Thyroid gland (tissue), 4 donors: ENCODE data around the gene SEMA7A. TPM values are rescaled to one million over a fixed set of nuclear protein-coding genes. Genes with fewer than 3 reads are reported as not detected.

ENCODE experiments used
- DNase-seq, 2 donors: peaks; one replicate each; pipeline ENCODE4 v3.0.0-alpha.2; 2019
- H3K27ac ChIP-seq, 3 donors: fragments of 200-600 bp; sonication (generic); 1 replicate in 2 of 3; 2 replicates in 1 of 3; pipeline ENCODE4 v1.5.1; 2016 to 2019; ENCODE audit warnings: mild to moderate bottlenecking in 1 of 3, moderate library complexity in 1 of 3
- H3K27me3 ChIP-seq: fragments of 200-600 bp; sonication (generic); one replicate; pipeline ENCODE4 v1.5.1; 2019
- H3K36me3 ChIP-seq, 2 donors: fragments of 200-600 bp; sonication (generic); one replicate each; pipeline ENCODE4 v1.5.1; 2016 to 2019
- H3K4me1 ChIP-seq, 2 donors: fragments of 200-600 bp; sonication (generic); one replicate each; pipeline ENCODE4 v1.5.1; 2017 to 2019
- H3K4me3 ChIP-seq, 3 donors: fragments of 200-600 bp; sonication (generic); replicated peaks in 1 of 3; 1 replicate in 2 of 3; 2 replicates in 1 of 3; pipeline ENCODE4 v1.5.1; 2016; ENCODE audit warnings: mild to moderate bottlenecking in 1 of 3
- H3K9me3 ChIP-seq: fragments of 200-600 bp; sonication (generic); one replicate; pipeline ENCODE4 v1.5.1; 2017
- CTCF ChIP-seq, 6 experiments: fragments of 200-600 bp in 3 of 6; fragments of 450-650 bp in 3 of 6; sonication (generic) in 3 of 6; IDR thresholded peaks; one replicate each; pipeline ENCODE4 v1.5.1; 2016 to 2019; ENCODE audit warnings: antibody characterized with exemption in 6 of 6, mild to moderate bottlenecking in 2 of 6, inconsistent platforms in 1 of 6, moderate library complexity in 1 of 6
- POLR2A ChIP-seq, 2 donors: fragments of 450-650 bp; IDR thresholded peaks; one replicate each; pipeline ENCODE4 v1.6.1; 2017; ENCODE audit warnings: antibody characterized with exemption in 2 of 2, mild to moderate bottlenecking in 2 of 2, moderate library complexity in 1 of 2
- WGBS, 2 donors: methylation state at CpG; one replicate each; pipeline ENCODE4 v1.1.5; 2017; 5-methylcytosine and 5-hydroxymethylcytosine counted together
- intact Hi-C: fragments of 100-400 bp; cut with DNase I; formaldehyde crosslinking; loops from one replicate; pipeline ENCODE4 v1.15.1; 2023
- total RNA-seq, 4 donors: library from RNA; depleted of rRNA; stranded (reverse); fragments of >200 nt; gene quantifications; one replicate each; pipeline ENCODE4 v1.2.3, GENCODE V29; 2016

SEMA7A gene
- total RNA-seq, 4 donors from 2014 or later, result 0.29 to 2.0 (median 1.6) TPM

- WGBS, 2 donors, result 86 to 89% methylated on average over 6 of the region's 9 CpGs
- Histone ChIP-seq H3K27ac (no peak overlapping the region), H3K9me3 (no peaks in the 10 kb centered on the region), H3K4me1 (no peaks in the 10 kb centered on the region), H3K36me3 (no peaks in the 10 kb centered on the region), H3K4me3 (no peak overlapping the region), H3K27me3 (no peaks in the 10 kb centered on the region)
- no peak for DNase-seq
- intact Hi-C loops, result no loop called here
- TF ChIP-seq POLR2A (IDR thresholded peaks at IDR 0.05) (no peak), CTCF (IDR thresholded peaks at IDR 0.05) (no peak)
Measured at GRCh38 chr15:74422265-74422651, 11.5 kb downstream of the SEMA7A start.

- Histone ChIP-seq H3K9me3 (no peaks in the 10 kb centered on the region), H3K4me1 (no peaks in the 10 kb centered on the region), H3K4me3 (no peak overlapping the region), H3K36me3 (no peaks in the 10 kb centered on the region), H3K27me3 (no peaks in the 10 kb centered on the region), H3K27ac (no peak overlapping the region)
- TF ChIP-seq CTCF (IDR thresholded peaks at IDR 0.05), result no peak
- TF ChIP-seq POLR2A (IDR thresholded peaks at IDR 0.05), result no peak
- intact Hi-C loops, result no loop called here
- DNase-seq, result no peak
- WGBS, 2 donors, result 91 to 93% methylated on average over 16 to 19 of the region's 20 CpGs
Measured at GRCh38 chr15:74421302-74422245, 12.2 kb downstream of the SEMA7A start.

GRCh38 chr15:74420193-74420905 lies 13.4 kb downstream of the SEMA7A start:
- H3K4me3 ChIP-seq, result no peak overlapping the region
- intact Hi-C loops, result no loop called here
- H3K36me3 ChIP-seq, result no peaks in the 10 kb centered on the region
- no peaks in the 10 kb centered on the region for H3K4me1 ChIP-seq
- H3K27ac ChIP-seq, result no peak overlapping the region
- H3K27me3 ChIP-seq, result no peaks in the 10 kb centered on the region
- no peaks in the 10 kb centered on the region for H3K9me3 ChIP-seq
- DNase-seq, result no peak
- 84 to 89% methylated on average over 5 to 8 of the region's 10 CpGs for WGBS, 2 donors
- TF ChIP-seq CTCF (IDR thresholded peaks at IDR 0.05) (no peak), POLR2A (IDR thresholded peaks at IDR 0.05) (no peak)

GRCh38 chr15:74419432-74419831 lies 14.3 kb downstream of the SEMA7A start:
- no peak for DNase-seq
- no peak overlapping the region for H3K27ac ChIP-seq
- 78 to 100% methylated on average over 2 of the region's 4 CpGs for whole genome bisulfite sequencing, 2 donors
- H3K36me3 ChIP-seq, result no peaks in the 10 kb centered on the region
- H3K27me3 ChIP-seq, result no peaks in the 10 kb centered on the region
- TF ChIP-seq CTCF (IDR thresholded peaks at IDR 0.05) (no peak), POLR2A (IDR thresholded peaks at IDR 0.05) (no peak)
- H3K9me3 ChIP-seq, result no peaks in the 10 kb centered on the region
- H3K4me3 ChIP-seq, result no peak overlapping the region
- intact Hi-C loops, result no loop called here
- no peaks in the 10 kb centered on the region for H3K4me1 ChIP-seq
